HepG2 (cell line): Measurements from ENCODE around the gene NAGS. TPM values are rescaled to one million over a fixed set of nuclear protein-coding genes. Genes with fewer than 3 reads are reported as not detected.

Experiments used
- CCDC6 ChIP-seq: sonication (generic); formaldehyde crosslinking; IDR thresholded peaks from 2 replicates; pipeline ENCODE4 v1.8.1; 2022; ENCODE audit warnings: mild to moderate bottlenecking, missing genetic modification reagents, moderate library complexity
- FOXM1 ChIP-seq: sonication (generic); formaldehyde crosslinking; IDR thresholded peaks from 2 replicates; pipeline ENCODE4 v1.5.0; 2020; ENCODE audit warnings: missing genetic modification reagents
- GFI1 ChIP-seq: sonication (generic); formaldehyde crosslinking; IDR thresholded peaks from 2 replicates; pipeline ENCODE4 v1.5.0; 2020; ENCODE audit warnings: missing genetic modification reagents, mild to moderate bottlenecking, borderline replicate concordance
- GPN1 ChIP-seq: sonication (generic); formaldehyde crosslinking; IDR thresholded peaks from 2 replicates; pipeline ENCODE4 v1.5.1; 2020; ENCODE audit warnings: missing genetic modification reagents, borderline replicate concordance
- GZF1 ChIP-seq: sonication (generic); formaldehyde crosslinking; IDR thresholded peaks from 2 replicates; pipeline ENCODE4 v1.5.1; 2020; ENCODE audit warnings: mild to moderate bottlenecking, missing genetic modification reagents
- JUN ChIP-seq: sonication (generic); formaldehyde crosslinking; IDR thresholded peaks from 2 replicates; pipeline ENCODE4 v1.4.0; 2020; ENCODE audit warnings: mild to moderate bottlenecking, missing genetic modification reagents
- KDM2A ChIP-seq: sonication (generic); formaldehyde crosslinking; IDR thresholded peaks from 2 replicates; pipeline ENCODE4 v1.4.0; 2020; ENCODE audit warnings: low read depth, missing genetic modification reagents, borderline replicate concordance
- KDM5B ChIP-seq: sonication (generic); formaldehyde crosslinking; IDR thresholded peaks from 2 replicates; pipeline ENCODE4 v1.4.0; 2020; ENCODE audit warnings: missing genetic modification reagents, mild to moderate bottlenecking, borderline replicate concordance
- NFAT5 ChIP-seq: sonication (generic); formaldehyde crosslinking; IDR thresholded peaks from 2 replicates; pipeline ENCODE4 v1.4.0; 2020; ENCODE audit warnings: missing genetic modification reagents
- SAP130 ChIP-seq: IDR thresholded peaks from 2 replicates; pipeline ENCODE4 v1.6.1; 2016; ENCODE audit warnings: low read depth
- SMARCE1 ChIP-seq: fragments of 450-650 bp; IDR thresholded peaks from 2 replicates; pipeline ENCODE4 v1.6.1; 2017; ENCODE audit warnings: borderline replicate concordance
- SNAI1 ChIP-seq: sonication (generic); formaldehyde crosslinking; IDR thresholded peaks from 2 replicates; pipeline ENCODE4 v1.5.0; 2020; ENCODE audit warnings: mild to moderate bottlenecking, missing genetic modification reagents, borderline replicate concordance
- TEAD3 ChIP-seq: optimal IDR thresholded peaks from 2 replicates; pipeline ENCODE3; 2016; ENCODE audit warnings: borderline replicate concordance
- TRIM22 ChIP-seq: fragments of 450-650 bp; IDR thresholded peaks from 2 replicates; pipeline ENCODE4 v1.6.1; 2017
- WIZ ChIP-seq: sonication (generic); formaldehyde crosslinking; IDR thresholded peaks from 2 replicates; pipeline ENCODE4 v1.5.1; 2020; ENCODE audit warnings: mild to moderate bottlenecking, missing genetic modification reagents
- YY1 ChIP-seq: IDR thresholded peaks from 2 replicates; pipeline ENCODE4 v1.6.1; 2011; ENCODE audit warnings: low read length, low read depth, moderate library complexity, mild to moderate bottlenecking; ENCODE audit not compliant: insufficient read depth, insufficient replicate concordance
- ZC3H4 ChIP-seq: sonication (generic); formaldehyde crosslinking; IDR thresholded peaks from 2 replicates; pipeline ENCODE4 v1.4.0; 2020; ENCODE audit warnings: missing genetic modification reagents, borderline replicate concordance
- ZFP37 ChIP-seq: sonication (generic); formaldehyde crosslinking; IDR thresholded peaks from 2 replicates; pipeline ENCODE4 v1.4.0; 2020; ENCODE audit warnings: missing genetic modification reagents, borderline replicate concordance
- ZNF264 ChIP-seq: sonication (generic); formaldehyde crosslinking; IDR thresholded peaks from 2 replicates; pipeline ENCODE4 v1.4.0; 2020; ENCODE audit warnings: missing genetic modification reagents
- ZNF317 ChIP-seq: sonication (generic); formaldehyde crosslinking; IDR thresholded peaks from 2 replicates; pipeline ENCODE4 v1.5.0; 2020; ENCODE audit warnings: mild to moderate bottlenecking, missing genetic modification reagents
- ZNF432 ChIP-seq: sonication (generic); formaldehyde crosslinking; IDR thresholded peaks from 2 replicates; pipeline ENCODE4 v1.5.0; 2020; ENCODE audit warnings: missing genetic modification reagents, mild to moderate bottlenecking, borderline replicate concordance
- ZNF564 ChIP-seq: sonication (generic); formaldehyde crosslinking; IDR thresholded peaks from 2 replicates; pipeline ENCODE4 v1.8.1; 2023; ENCODE audit warnings: mild to moderate bottlenecking, missing genetic modification reagents
- polyA plus RNA-seq, 8 experiments: library from polyadenylated mRNA; depleted of rRNA in 3 of 8; stranded (reverse) in 7 of 8; unstranded in 1 of 8; fragments of >200 nt; fragmentation: Illumina TruSeq in 4 of 8; extraction: Trizol in 4 of 8; gene quantifications; 2 replicates each; pipeline versions ENCODE4 v1.2.1 to v1.2.3, GENCODE V29; 2011 to 2016; ENCODE audit warnings: low read depth in 4 of 8, missing spikeins in 1 of 8, mixed read lengths in 1 of 8; ENCODE audit not compliant: insufficient read depth in 1 of 8
- total RNA-seq, 5 experiments: library from RNA; depleted of rRNA; stranded (reverse); fragments of >200 nt; fragmentation: Illumina TruSeq; extraction: Trizol; gene quantifications; 2 replicates each; pipeline ENCODE4 v1.2.3, GENCODE V29; 2016; ENCODE audit warnings: low read depth in 1 of 5

NAGS gene
- total and polyA plus RNA-seq, 2 of the 13 experiments (the other 11 are each of a cell fraction or from before 2014, with no cell fraction given), result 4.3 to 5.1 TPM

GRCh38 chr17:44014437-44015172 is 10.2 kb downstream of the NAGS start, which contains the start of gene TMEM101 (continued):
- peak; percentile 85; the same call in 1 of the 2 replicates for TF ChIP-seq SNAI1 (CRISPR knock-in tag)
- TF ChIP-seq NFAT5 (CRISPR knock-in tag), result peak; percentile 85
- peak; percentile 16; the same call in 1 of the 2 replicates for TF ChIP-seq ZFP37 (CRISPR knock-in tag)
- no peak for TF ChIP-seq FOXM1 (CRISPR knock-in tag)
- TF ChIP-seq ZNF317, result peak; percentile 82
- TF ChIP-seq WIZ (CRISPR knock-in tag), result peak; percentile 48; the same call in 1 of the 2 replicates
- TF ChIP-seq TEAD3 (CRISPR knock-in tag), result peak; percentile 67
- TF ChIP-seq ZC3H4 (CRISPR knock-in tag), result peak; percentile 62; the same call in 1 of the 2 replicates
- peak; percentile 95 for TF ChIP-seq ZNF264 (CRISPR knock-in tag)
- no peak for TF ChIP-seq SMARCE1
- TF ChIP-seq GZF1 (CRISPR knock-in tag), result peak; percentile 91
- no peak for TF ChIP-seq TRIM22
- TF ChIP-seq GPN1 (CRISPR knock-in tag), result 0 out of 2 replicates have a peak, but pooled peaks have one; percentile 60
- peak; percentile 42; the same call in 1 of the 2 replicates for TF ChIP-seq ZNF564 (CRISPR knock-in tag)
- peak; percentile 100 for TF ChIP-seq KDM2A (CRISPR knock-in tag)
- TF ChIP-seq KDM5B (CRISPR knock-in tag), result peak; percentile 95
- no peak for TF ChIP-seq CCDC6 (CRISPR knock-in tag)
- peak; percentile 65; the same call in 1 of the 2 replicates for TF ChIP-seq JUN (CRISPR knock-in tag)
- TF ChIP-seq ZNF432, result no peak
- TF ChIP-seq SAP130 (CRISPR knock-in tag), result peak; percentile 96
- peak; percentile 100 for TF ChIP-seq YY1
- TF ChIP-seq GFI1 (CRISPR knock-in tag), result peak; percentile 44; the same call in 1 of the 2 replicates
